Caki2 (cell line): Measurements from ENCODE around the gene LGMN. TPM values are rescaled to one million over a fixed set of nuclear protein-coding genes. Genes with fewer than 3 reads are reported as not detected.
"Not testable (repeated sequence)": the region's sequence is repeated elsewhere in the genome, so short reads cannot be mapped to it uniquely, and the experiment has no call there.

ENCODE experiments used
- DNase-seq: peaks from one replicate; pipeline ENCODE4 v3.0.0-alpha.2; 2015; ENCODE audit warnings: low read depth
- in situ Hi-C: cut with HindIII; loops from 2 replicates; pipeline ENCODE4 v1.10.0; 2016; ENCODE audit warnings: low sequenced_read_pairs, low pct_unique_long_range_greater_than_20kb, mixed read lengths
- total RNA-seq: library from RNA; depleted of rRNA; stranded (reverse); fragments of >200 nt; shearing (Covaris generic); gene quantifications from 2 replicates; pipeline ENCODE4 v1.2.3, GENCODE V29; 2014; ENCODE audit warnings: low replicate concordance

The LGMN gene
- total RNA-seq, 1 experiment from 2014 or later = 63.5 TPM

- no peak for DNase-seq
- in situ Hi-C loops = no loop called here
Observed at GRCh38 chr14:92685784-92686355, 62.6 kb downstream of the LGMN start.

DNA sequence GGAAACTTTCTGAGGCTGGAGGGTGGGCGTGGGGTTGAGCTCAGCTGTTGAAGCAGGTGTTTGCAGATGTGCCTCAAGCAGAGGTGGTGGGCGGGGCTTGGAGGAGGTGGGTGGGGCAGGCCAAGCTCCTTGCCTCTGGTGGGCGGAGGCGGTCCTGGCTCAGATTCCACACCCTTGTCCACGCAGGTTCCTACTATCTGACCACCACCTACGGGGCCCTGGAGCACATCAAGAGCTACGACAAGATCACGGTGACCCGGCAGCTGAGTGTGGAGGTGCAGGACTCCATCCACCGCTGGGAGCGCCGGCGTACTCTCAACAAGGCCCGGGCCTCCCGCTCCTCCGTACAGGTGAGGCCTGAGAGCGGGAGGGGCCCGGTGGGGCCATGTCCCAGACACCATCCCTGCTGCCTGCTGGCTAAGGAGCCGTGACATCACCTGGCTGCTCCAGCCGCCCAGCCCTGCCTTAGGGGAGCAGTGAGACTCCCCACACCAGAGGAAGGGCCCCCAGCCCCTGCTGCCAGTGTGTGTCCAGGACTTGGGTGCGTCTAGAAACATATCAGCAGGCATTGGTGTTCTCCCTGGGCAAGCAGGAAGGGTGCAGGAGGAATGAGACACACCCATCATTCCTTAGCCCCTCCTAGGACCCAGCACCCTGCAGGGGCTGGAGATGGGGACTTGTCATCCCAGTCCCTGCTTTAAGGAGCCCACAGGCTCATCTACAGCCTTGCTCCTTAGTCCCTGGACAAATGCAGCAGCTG is 63.4 kb downstream of the LGMN start:
- in situ Hi-C loops = no loop called here
- DNase-seq = no peak

GRCh38 chr14:92683041-92683440 is 65.4 kb downstream of the LGMN start:
- DNase-seq = no peak
- in situ Hi-C loops = no loop called here

- in situ Hi-C loops = no loop called here
- peak; percentile 46 for DNase-seq
Observed at GRCh38 chr14:92680781-92681650, 67.4 kb downstream of the LGMN start.

GRCh38 chr14:92680330-92680729 is 68.1 kb downstream of the LGMN start:
- in situ Hi-C loops, DNase-seq: not testable (repeated sequence)

GRCh38 chr14:92679246-92679645 is 69.2 kb downstream of the LGMN start:
- in situ Hi-C loops = no loop called here

GRCh38 chr14:92678766-92679165 is 69.7 kb downstream of the LGMN start:
- DNase-seq = no peak
- in situ Hi-C loops = no loop called here

More at GRCh38 chr14:92679246-92679645, 69.2 kb downstream of the LGMN start:
- DNase-seq = no peak

DNA sequence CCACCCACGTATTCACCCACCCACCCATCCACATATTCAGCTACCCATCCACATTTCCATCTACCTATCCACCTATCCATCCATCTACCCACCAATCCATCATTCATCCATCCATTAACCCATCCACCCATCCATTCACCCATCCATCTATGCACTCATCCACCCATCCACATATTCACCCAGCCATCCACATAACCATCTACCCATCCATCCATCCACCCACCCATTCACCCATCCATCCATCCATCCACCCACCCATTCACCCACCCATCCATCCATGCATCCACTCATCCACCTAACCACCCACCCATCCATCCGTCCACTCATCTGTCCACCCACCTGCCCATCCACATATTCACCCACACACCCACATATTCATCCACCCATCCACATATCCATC is 70.5 kb downstream of the LGMN start:
- in situ Hi-C loops = no loop called here
- DNase-seq = no peak

DNA sequence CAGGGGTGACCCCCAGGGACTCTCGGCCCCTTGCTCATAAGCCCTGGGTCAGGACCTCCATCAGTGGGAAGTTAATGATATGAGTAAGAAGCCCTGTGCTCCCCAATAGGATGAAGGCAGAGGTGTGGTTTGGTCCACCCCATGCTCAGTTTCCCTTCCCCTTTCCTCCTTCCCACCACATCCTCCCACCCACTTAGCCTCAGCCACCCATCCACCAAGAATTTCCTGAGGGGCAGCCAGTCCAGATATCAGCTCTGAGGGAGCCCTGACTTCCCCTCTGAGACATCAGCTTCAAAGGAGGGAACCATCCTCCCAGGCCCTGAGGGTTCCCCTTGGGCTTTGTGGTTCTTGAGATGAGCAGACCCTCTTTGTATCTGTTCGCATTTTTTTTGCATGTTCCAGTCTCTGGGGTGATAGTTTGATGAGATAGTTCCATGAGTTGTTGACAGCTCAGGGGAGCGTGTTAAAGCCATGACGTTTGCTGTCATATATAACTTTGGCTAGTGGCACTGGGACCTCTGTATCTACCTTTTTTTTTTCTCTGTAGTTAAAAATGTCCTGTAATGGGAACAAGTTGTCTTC is 71.2 kb downstream of the LGMN start:
- in situ Hi-C loops = no loop called here
- DNase-seq = no peak

DNA sequence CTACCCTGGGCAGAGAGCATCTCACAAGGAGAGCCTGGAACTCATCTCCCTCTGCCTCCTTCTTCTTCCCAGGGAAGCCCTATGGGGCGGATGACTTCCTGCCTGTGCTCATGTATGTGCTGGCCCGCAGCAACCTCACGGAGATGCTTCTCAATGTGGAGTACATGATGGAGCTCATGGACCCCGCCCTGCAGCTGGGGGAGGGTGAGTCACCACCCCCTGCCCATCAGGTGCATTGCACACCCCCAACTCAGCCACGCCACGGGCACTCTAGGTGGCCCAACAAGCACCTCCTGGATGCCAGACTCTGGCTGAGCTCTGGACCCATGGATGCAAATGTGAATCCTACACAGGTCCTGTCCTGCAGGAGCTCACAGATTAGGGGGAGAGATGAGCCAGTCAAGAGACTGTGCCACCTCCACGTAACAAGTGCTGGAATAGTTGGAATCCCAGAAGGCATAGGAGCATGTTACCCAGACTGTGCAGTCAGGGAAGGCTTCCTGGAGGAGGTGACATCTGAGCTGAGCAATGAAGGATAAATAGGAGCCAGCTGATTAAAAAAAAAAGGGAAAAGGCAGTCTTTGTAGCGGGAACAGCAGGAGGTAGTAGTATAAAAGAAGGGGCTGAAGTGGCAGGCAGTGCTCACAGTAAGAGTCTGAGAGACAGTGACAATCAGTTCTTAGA is 71.9 kb downstream of the LGMN start:
- in situ Hi-C loops = no loop called here
- DNase-seq = no peak

GRCh38 chr14:92675976-92676375 is 72.5 kb downstream of the LGMN start:
- in situ Hi-C loops = no loop called here
- no peak for DNase-seq

DNA sequence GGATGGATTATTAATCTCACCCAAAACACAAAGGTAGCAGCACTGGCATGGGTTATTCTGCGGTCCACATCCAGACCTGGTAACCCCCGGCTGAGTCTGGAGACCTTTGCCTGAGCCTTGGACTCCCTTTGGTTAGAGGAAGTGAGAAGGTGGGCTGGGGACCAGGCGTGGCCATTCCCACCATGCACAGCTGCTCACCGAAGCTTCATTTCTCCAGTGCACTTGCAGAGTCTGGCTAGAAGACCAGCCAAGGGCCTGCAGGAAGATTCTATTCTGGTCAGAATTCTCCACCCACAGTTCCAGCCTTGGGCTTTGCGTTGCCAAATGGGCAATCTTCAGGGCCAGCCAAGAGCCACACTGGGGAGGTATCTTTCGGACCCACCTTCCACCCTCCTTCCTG is 73.0 kb downstream of the LGMN start:
- in situ Hi-C loops = no loop called here

GRCh38 chr14:92673601-92674150 is 74.8 kb downstream of the LGMN start:
- in situ Hi-C loops = no loop called here
- no peak for DNase-seq

More for the DNA sequence above, 73.0 kb downstream of the LGMN start:
- DNase-seq = no peak

DNA sequence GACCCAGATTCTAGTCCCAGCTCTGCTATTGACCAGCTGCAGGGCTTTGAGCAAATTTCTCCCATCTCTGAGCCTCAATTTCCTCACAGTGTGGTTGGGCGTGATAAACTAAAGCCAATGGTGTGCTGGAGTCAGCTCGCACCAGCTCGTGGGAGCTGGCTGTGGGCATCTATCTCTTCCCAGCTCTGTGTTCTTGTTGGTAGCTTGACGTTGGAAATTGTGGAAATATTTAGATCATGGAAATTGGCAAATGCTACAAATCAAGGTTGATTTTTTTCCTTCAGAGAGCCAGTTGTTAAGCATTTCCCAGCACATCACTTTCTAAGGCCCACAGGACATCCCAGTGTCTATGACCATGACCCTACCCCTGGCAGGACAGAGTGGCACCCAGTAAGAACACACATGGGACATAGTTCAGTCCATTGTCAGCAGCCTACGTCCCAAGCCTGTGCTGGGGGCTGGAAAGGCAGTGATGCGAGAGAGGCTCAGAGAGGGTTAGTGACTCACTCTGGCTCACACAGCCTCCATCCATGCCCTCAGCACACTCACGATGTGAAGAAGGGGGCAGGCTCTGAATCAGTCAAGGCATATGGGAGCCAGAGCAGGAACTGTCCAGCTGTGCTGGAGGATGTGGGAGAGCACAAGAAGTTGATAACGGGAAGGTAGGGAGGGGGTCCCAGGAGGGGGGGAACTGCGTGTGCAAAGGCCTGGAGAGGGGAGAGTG is 77.6 kb downstream of the LGMN start:
- DNase-seq = no peak
- in situ Hi-C loops = no loop called here

DNA sequence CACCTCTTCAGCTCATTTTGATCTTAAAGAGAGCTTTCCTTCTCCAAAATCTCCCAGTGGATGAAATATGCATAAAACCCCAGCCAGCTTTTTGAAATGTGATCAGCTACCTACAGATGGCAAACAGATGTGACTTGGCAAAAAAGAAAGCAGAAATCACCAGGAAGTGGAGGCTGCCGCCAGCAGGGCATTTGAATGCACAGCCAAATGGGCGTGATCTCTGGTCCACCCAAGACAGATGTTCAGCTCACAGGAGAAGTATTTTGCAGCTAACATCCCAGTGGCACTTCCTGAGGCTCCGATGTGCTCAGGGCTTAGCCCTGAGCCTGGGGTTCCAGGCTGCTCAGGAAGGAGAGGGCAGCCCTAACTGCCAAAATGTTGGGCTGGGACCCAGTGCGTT is 78.3 kb downstream of the LGMN start:
- in situ Hi-C loops = no loop called here
- DNase-seq = no peak

DNA sequence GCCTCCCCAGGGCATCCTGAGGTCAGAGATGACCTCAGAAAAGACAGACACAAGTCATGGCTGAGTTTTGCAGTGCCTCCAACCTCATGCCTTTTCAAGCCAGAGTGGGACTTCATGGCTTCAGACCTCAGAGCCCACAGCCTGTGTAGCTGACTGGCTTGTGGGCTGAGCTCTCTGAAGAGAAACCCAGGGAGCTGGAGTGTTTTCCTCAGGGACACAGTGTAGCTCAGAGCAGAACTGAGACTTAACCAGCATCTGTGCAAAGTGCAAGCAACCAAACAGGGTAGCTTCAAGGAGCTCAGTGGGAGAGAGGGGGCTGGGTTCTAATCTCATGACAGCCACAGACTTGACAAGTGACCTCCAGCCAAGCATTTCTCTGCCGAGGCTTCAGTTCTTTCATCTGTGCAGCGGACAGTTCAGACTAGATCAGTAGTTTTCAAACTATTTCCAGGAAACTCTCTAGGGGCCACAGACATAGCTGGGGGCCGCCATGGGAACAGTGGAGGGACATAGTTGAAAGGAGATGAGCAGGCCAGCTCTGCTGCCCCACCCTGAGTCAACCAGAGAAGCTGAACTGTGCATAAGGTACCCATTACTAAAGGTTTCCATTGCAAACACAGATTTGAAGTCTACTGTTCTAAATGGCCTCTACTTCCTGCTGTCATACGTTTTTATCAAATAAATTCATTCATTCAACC is 80.0 kb downstream of the LGMN start:
- no peak for DNase-seq
- in situ Hi-C loops = no loop called here

- in situ Hi-C loops = no loop called here
- DNase-seq = no peak
Observed at GRCh38 chr14:92666251-92666650, 82.2 kb downstream of the LGMN start.
